MM.1S (cell line): Measurements from ENCODE around the gene PTPRH.
A peak's percentile ranks its signal among the peaks of the same experiment; 100 is the strongest.

Source experiments
- DNase-seq: peaks from one replicate; pipeline ENCODE4 v3.0.0-alpha.2; 2015
- H2AFZ ChIP-seq: fragments of 300-600 bp; sonication (generic); 2 replicates; pipeline ENCODE4 v1.6.0; 2016; ENCODE audit warnings: antibody characterized with exemption, low read length
- H3F3A ChIP-seq: fragments of 300-600 bp; sonication (generic); 2 replicates; pipeline ENCODE4 v1.6.1; 2016; ENCODE audit warnings: mild to moderate bottlenecking, antibody characterized with exemption, low read length, moderate library complexity, mixed read lengths; ENCODE audit not compliant: insufficient read depth
- H3K27ac ChIP-seq: fragments of 300-600 bp; sonication (generic); 2 replicates; pipeline ENCODE4 v1.5.1; 2016; ENCODE audit warnings: mild to moderate bottlenecking, low read length
- H3K27me3 ChIP-seq: fragments of 300-600 bp; sonication (generic); replicated peaks from 2 replicates; pipeline ENCODE4 v1.6.0; 2016; ENCODE audit warnings: low read length; ENCODE audit not compliant: insufficient read depth
- H3K36me3 ChIP-seq: fragments of 300-600 bp; sonication (generic); replicated peaks from 2 replicates; pipeline ENCODE4 v1.6.1; 2016; ENCODE audit warnings: mild to moderate bottlenecking, low read length, mixed read lengths; ENCODE audit not compliant: insufficient read depth
- H3K4me1 ChIP-seq: fragments of 300-600 bp; sonication (generic); 2 replicates; pipeline ENCODE4 v1.6.1; 2016; ENCODE audit warnings: low read length, mixed read lengths
- H3K4me2 ChIP-seq: fragments of 300-600 bp; sonication (generic); 2 replicates; pipeline ENCODE4 v1.6.0; 2016; ENCODE audit warnings: low read depth, low read length
- H3K4me3 ChIP-seq: fragments of 300-600 bp; sonication (generic); 2 replicates; pipeline ENCODE4 v1.5.1; 2016; ENCODE audit warnings: low read length, mixed read lengths
- H3K79me2 ChIP-seq: fragments of 300-600 bp; sonication (generic); 2 replicates; pipeline ENCODE4 v1.6.1; 2016; ENCODE audit warnings: mixed run types, low read length, mixed read lengths
- H3K9ac ChIP-seq: fragments of 300-600 bp; sonication (generic); 2 replicates; pipeline ENCODE4 v1.6.1; 2016; ENCODE audit warnings: low read length, mixed read lengths
- H3K9me2 ChIP-seq: fragments of 300-600 bp; sonication (generic); replicated peaks from 2 replicates; pipeline ENCODE4 v1.6.1; 2016; ENCODE audit warnings: mild to moderate bottlenecking, low read length, mixed read lengths; ENCODE audit not compliant: insufficient read depth
- H3K9me3 ChIP-seq: fragments of 300-600 bp; sonication (generic); replicated peaks from 2 replicates; pipeline ENCODE4 v1.6.1; 2016; ENCODE audit warnings: mild to moderate bottlenecking, low read length, mixed read lengths; ENCODE audit not compliant: insufficient read depth
- H4K20me1 ChIP-seq: fragments of 300-600 bp; sonication (generic); 2 replicates; pipeline ENCODE4 v1.6.1; 2016; ENCODE audit warnings: mild to moderate bottlenecking, low read length, moderate library complexity, mixed read lengths; ENCODE audit not compliant: insufficient read depth
- CTCF ChIP-seq: fragments of 300-600 bp; sonication (generic); IDR thresholded peaks from 2 replicates; pipeline ENCODE4 v1.5.1; 2016; ENCODE audit warnings: antibody characterized with exemption, low read length, mixed read lengths
- EZH2 ChIP-seq: fragments of 300-600 bp; sonication (generic); optimal IDR thresholded peaks from 2 replicates; pipeline ENCODE3; 2017; ENCODE audit warnings: low read depth, mild to moderate bottlenecking, antibody characterized with exemption, low read length, mixed read lengths
- EZH2phosphoT487 ChIP-seq: fragments of 300-600 bp; sonication (generic); IDR thresholded peaks from 2 replicates; pipeline ENCODE4 v1.6.1; 2018; ENCODE audit warnings: antibody characterized with exemption, low read length

Gene PTPRH

GRCh38 chr19:55253842-55254624 is 44.7 kb upstream of the PTPRH start:
- Histone ChIP-seq H3K9me2 (no peaks in the 10 kb centered on the region), H3K4me3 (peak overlapping the region; percentile 94), H3K27me3 (no peaks in the 10 kb centered on the region), H3K9ac (peak overlapping the region; percentile 80), H3K27ac (peak overlapping the region; percentile 95), H3K9me3 (no peaks in the 10 kb centered on the region), H3F3A (peaks cover 43% of the 10 kb centered on the region), H2AFZ (no peak overlapping the region), H3K4me1 (peaks cover 14% of the 10 kb centered on the region), H3K79me2 (peaks cover 93% of the 10 kb centered on the region), H3K4me2 (peak overlapping the region; percentile 97), H4K20me1 (peaks cover 33% of the 10 kb centered on the region), H3K36me3 (0 out of 2 replicates have a peak, but pooled peaks cover 3% of the 10 kb centered on the region)
- TF ChIP-seq EZH2phosphoT487 (no peak), CTCF (no peak), EZH2 (no peak)
- peak; percentile 87 for DNase-seq

- Histone ChIP-seq H3K9me2 (no peaks in the 10 kb centered on the region), H3K4me2 (peak overlapping the region; percentile 97), H3K9ac (peak overlapping the region; percentile 80; the same call in 1 of the 2 replicates), H3K4me1 (peaks cover 14% of the 10 kb centered on the region), H3K36me3 (0 out of 2 replicates have a peak, but pooled peaks cover 3% of the 10 kb centered on the region), H3K27ac (peak overlapping the region; percentile 95; the same call in 1 of the 2 replicates), H3K4me3 (peak overlapping the region; percentile 94), H4K20me1 (peaks cover 43% of the 10 kb centered on the region), H3F3A (peaks cover 41% of the 10 kb centered on the region), H3K79me2 (peaks cover 97% of the 10 kb centered on the region), H2AFZ (no peak overlapping the region), H3K9me3 (no peaks in the 10 kb centered on the region), H3K27me3 (no peaks in the 10 kb centered on the region)
- no peak for DNase-seq
- TF ChIP-seq EZH2 (no peak), EZH2phosphoT487 (no peak), CTCF (no peak)
These were observed 43.7 kb upstream of the PTPRH start for GRCh38 chr19:55252760-55253663.

GRCh38 chr19:55251341-55252081 is 42.2 kb upstream of the PTPRH start:
- Histone ChIP-seq H3K4me3 (no peak overlapping the region), H3K4me2 (no peak overlapping the region), H3K27ac (no peak overlapping the region), H3K27me3 (no peaks in the 10 kb centered on the region), H2AFZ (no peak overlapping the region), H3K9me3 (no peaks in the 10 kb centered on the region), H3K36me3 (0 out of 2 replicates have a peak, but pooled peaks cover 3% of the 10 kb centered on the region), H3F3A (peaks cover 33% of the 10 kb centered on the region), H3K4me1 (peaks cover 11% of the 10 kb centered on the region), H3K9ac (no peak overlapping the region), H4K20me1 (peaks cover 58% of the 10 kb centered on the region), H3K79me2 (peaks cover 97% of the 10 kb centered on the region), H3K9me2 (no peaks in the 10 kb centered on the region)
- TF ChIP-seq EZH2phosphoT487 (no peak), EZH2 (no peak), CTCF (no peak)
- DNase-seq: no peak
